ENCODE results near the gene PHF3. TPM values are rescaled to one million over a fixed set of nuclear protein-coding genes. Genes with fewer than 3 reads are reported as not detected.

The PHF3 gene
- total and polyA plus RNA-seq, 8 donors = 6.8 to 101 (median 54.7) TPM

- no peaks in the 10 kb centered on the region for H3K27me3 ChIP-seq
- no peak overlapping the region for H3K4me3 ChIP-seq
- TF ChIP-seq EP300 (IDR thresholded peaks at IDR 0.05) (no peak), CTCF (IDR thresholded peaks at IDR 0.05) (no peak), POLR2AphosphoS5 (IDR thresholded peaks at IDR 0.05) (no peak), POLR2A (IDR thresholded peaks at IDR 0.05) (no peak)
- no peak for DNase-seq
- H3K36me3 ChIP-seq = peaks cover 0 to 9% (median 0%) of the 10 kb centered on the region in 4 donors
- no peak overlapping the region for H3K27ac ChIP-seq
- intact Hi-C loops (cut with DNase I; ENCODE audit: low total_unique reads) = no loop called here
- WGBS, 5 donors = 28 to 47% (median 39%) methylated on average over 6 of the region's 6 CpGs
- H3K9me3 ChIP-seq = no peaks in the 10 kb centered on the region
- peaks cover 15 to 90% (median 56%) of the 10 kb centered on the region in 4 donors for H3K4me1 ChIP-seq
These were observed 35.6 kb downstream of the PHF3 start for GRCh38 chr6:63671098-63671754.

- H3K9me3 ChIP-seq = no peaks in the 10 kb centered on the region
- H3K4me1 ChIP-seq = peaks cover 26 to 97% (median 65%) of the 10 kb centered on the region in 4 donors
- WGBS, 5 donors = 75 to 90% (median 82%) methylated on average over 3 of the region's 3 CpGs
- no peak for DNase-seq
- no peak overlapping the region for H3K4me3 ChIP-seq
- no peaks in the 10 kb centered on the region for H3K27me3 ChIP-seq
- peaks cover 0 to 9% (median 0%) of the 10 kb centered on the region in 4 donors for H3K36me3 ChIP-seq
- TF ChIP-seq POLR2A (IDR thresholded peaks at IDR 0.05) (no peak), EP300 (IDR thresholded peaks at IDR 0.05) (no peak)
- H3K27ac ChIP-seq = no peak overlapping the region
- intact Hi-C loops (cut with DNase I; ENCODE audit: low total_unique reads) = no loop called here
These were observed 37.1 kb downstream of the PHF3 start for GRCh38 chr6:63672582-63673129.

- Histone ChIP-seq H3K4me1 (peaks cover 32 to 97% (median 62%) of the 10 kb centered on the region in 4 donors), H3K27me3 (no peaks in the 10 kb centered on the region), H3K9me3 (no peaks in the 10 kb centered on the region), H3K27ac (no peak overlapping the region), H3K36me3 (peaks cover 0 to 9% (median 0%) of the 10 kb centered on the region in 4 donors), H3K4me3 (no peak overlapping the region)
- 33 to 60% (median 44%) methylated on average over 2 of the region's 2 CpGs for WGBS, 5 donors
- no peak for DNase-seq
- TF ChIP-seq EP300 (IDR thresholded peaks at IDR 0.05) = no peak
- TF ChIP-seq POLR2A (IDR thresholded peaks at IDR 0.05) = no peak
- no peak for TF ChIP-seq CTCF (IDR thresholded peaks at IDR 0.05)
- TF ChIP-seq POLR2AphosphoS5 (IDR thresholded peaks at IDR 0.05) = no peak
- intact Hi-C loops (cut with DNase I; ENCODE audit: low total_unique reads) = no loop called here
These were observed 38.1 kb downstream of the PHF3 start for GRCh38 chr6:63673692-63674091.

GRCh38 chr6:63674635-63675034 is 39.0 kb downstream of the PHF3 start:
- Histone ChIP-seq H3K9me3 (no peaks in the 10 kb centered on the region), H3K27ac (no peak overlapping the region), H3K4me3 (no peak overlapping the region), H3K27me3 (no peaks in the 10 kb centered on the region), H3K4me1 (peaks cover 32 to 99% (median 61%) of the 10 kb centered on the region in 4 donors), H3K36me3 (peaks cover 0 to 9% (median 0%) of the 10 kb centered on the region in 4 donors)
- DNase-seq = no peak
- intact Hi-C loops (cut with DNase I; ENCODE audit: low total_unique reads) = no loop called here
- TF ChIP-seq POLR2A (IDR thresholded peaks at IDR 0.05) = no peak
- 23 to 46% (median 24%) methylated on average over 3 of the region's 3 CpGs for WGBS, 5 donors

GRCh38 chr6:63675138-63675537 is 39.5 kb downstream of the PHF3 start:
- Histone ChIP-seq H3K27me3 (no peaks in the 10 kb centered on the region), H3K9me3 (no peaks in the 10 kb centered on the region), H3K36me3 (peaks cover 0 to 9% (median 4%) of the 10 kb centered on the region in 4 donors), H3K4me1 (peaks cover 32 to 97% (median 60%) of the 10 kb centered on the region in 4 donors), H3K27ac (no peak overlapping the region), H3K4me3 (no peak overlapping the region)
- intact Hi-C loops (cut with DNase I; ENCODE audit: low total_unique reads) = no loop called here
- 74 to 80% (median 77%) methylated on average over 1 of the region's 1 CpG for WGBS, 5 donors
- DNase-seq = no peak
- TF ChIP-seq POLR2AphosphoS5 (IDR thresholded peaks at IDR 0.05) = no peak
- TF ChIP-seq EP300 (IDR thresholded peaks at IDR 0.05) = no peak
- TF ChIP-seq CTCF (IDR thresholded peaks at IDR 0.05) = no peak
- no peak for TF ChIP-seq POLR2A (IDR thresholded peaks at IDR 0.05)
